B cell (primary cell): ENCODE results near the gene BCDIN3D. TPM values are rescaled to one million over a fixed set of nuclear protein-coding genes. Genes with fewer than 3 reads are reported as not detected.

ENCODE experiments used
- ATAC-seq: fragments of 200-7000 bp; cut with Tn5 transposase; one replicate; pipeline ENCODE4 v1.10.0; 2021; ENCODE audit warnings: low read depth, mild to moderate bottlenecking, moderate number of reproducible peaks, moderate library complexity
- CTCF ChIA-PET: fragments of 350-600 bp; sonication (Branson Sonifier 250); formaldehyde crosslinking; loops from one replicate; lab custom pipeline; 2021; ENCODE audit warnings: antibody characterized with exemption, inconsistent platforms; lab: Charles Lee
- POLR2A ChIA-PET: fragments of 350-600 bp; sonication (Branson Sonifier 250); formaldehyde crosslinking; loops from one replicate; lab custom pipeline; 2021; ENCODE audit warnings: antibody characterized with exemption; lab: Charles Lee
- DNase-seq: peaks from one replicate; pipeline ENCODE4 v3.0.0; 2013
- H2AFZ ChIP-seq: 2 replicates; pipeline ENCODE4 v1.6.1; 2012; ENCODE audit warnings: mild to moderate bottlenecking, low read depth, low read length; ENCODE audit not compliant: insufficient read depth, poor library complexity, severe bottlenecking
- H3K27ac ChIP-seq, 2 donors: 1 replicate in 1 of 2; 2 replicates in 1 of 2; pipeline ENCODE4 v1.5.1; 2012 to 2013; ENCODE audit warnings: low read length in 2 of 2, mild to moderate bottlenecking in 2 of 2, moderate library complexity in 1 of 2
- H3K27me3 ChIP-seq, 4 experiments: fragments of 200-600 bp in 1 of 4; sonication (generic) in 1 of 4; replicated peaks in 1 of 4; 1 replicate in 2 of 4; 2 replicates in 2 of 4; pipeline versions ENCODE4 v1.6.1 to v1.7.0; 2013 to 2016; ENCODE audit warnings: low read length in 3 of 4, mild to moderate bottlenecking in 2 of 4, mixed read lengths in 1 of 4, moderate library complexity in 1 of 4; ENCODE audit not compliant: insufficient read depth in 4 of 4, control insufficient read depth in 3 of 4; ENCODE audit errors: control extremely low read depth in 1 of 4
- H3K36me3 ChIP-seq, 2 experiments: replicated peaks in 1 of 2; 1 replicate in 1 of 2; 2 replicates in 1 of 2; pipeline versions ENCODE4 v1.6.1 to v1.7.1; 2013; ENCODE audit warnings: low read length in 1 of 2; ENCODE audit not compliant: insufficient read depth in 2 of 2, control insufficient read depth in 1 of 2; ENCODE audit errors: control extremely low read depth in 1 of 2, extremely low read depth in 1 of 2
- H3K4me1 ChIP-seq, 2 donors: fragments of 200-600 bp in 1 of 2; sonication (generic) in 1 of 2; 1 replicate in 1 of 2; 2 replicates in 1 of 2; pipeline versions ENCODE4 v1.5.1 to v1.6.1; 2013 to 2017; ENCODE audit warnings: low read length in 2 of 2; ENCODE audit not compliant: control insufficient read depth in 2 of 2, insufficient read depth in 2 of 2
- H3K4me2 ChIP-seq: replicated peaks from 2 replicates; pipeline ENCODE3; 2012; ENCODE audit warnings: mild to moderate bottlenecking, low read depth, low read length; ENCODE audit not compliant: poor library complexity, severe bottlenecking
- H3K4me3 ChIP-seq, 5 experiments: fragments of 200-600 bp in 1 of 5; sonication (generic) in 1 of 5; 1 replicate in 3 of 5; 2 replicates in 2 of 5; pipeline versions ENCODE4 v1.5.1 to v1.7.0; 2011 to 2016; ENCODE audit warnings: low read length in 4 of 5, mild to moderate bottlenecking in 4 of 5, low read depth in 2 of 5, control low read depth in 1 of 5, moderate library complexity in 1 of 5; ENCODE audit not compliant: insufficient read depth in 1 of 5; ENCODE audit errors: control extremely low read depth in 1 of 5, extremely low read depth in 1 of 5
- H3K79me2 ChIP-seq: fragments of 200-600 bp; sonication (generic); one replicate; pipeline ENCODE4 v1.6.0; 2016; ENCODE audit warnings: low read length; ENCODE audit not compliant: control insufficient read depth, insufficient read depth
- H3K9ac ChIP-seq: fragments of 200-600 bp; sonication (generic); 2 replicates; pipeline ENCODE4 v1.6.1; 2017; ENCODE audit warnings: mild to moderate bottlenecking, low read length, moderate library complexity
- H3K9me3 ChIP-seq, 3 donors: one replicate each; pipeline versions ENCODE4 v1.6.1 to v1.7.1; 2013; ENCODE audit warnings: low read length in 2 of 3; ENCODE audit not compliant: control insufficient read depth in 2 of 3, insufficient read depth in 1 of 3; ENCODE audit errors: control extremely low read depth in 1 of 3
- H4K20me1 ChIP-seq: 2 replicates; pipeline ENCODE4 v1.6.0; 2012; ENCODE audit warnings: mild to moderate bottlenecking, low read length; ENCODE audit not compliant: insufficient read depth, control insufficient read depth, poor library complexity, severe bottlenecking
- H3K27ac Mint-ChIP-seq: one replicate; pipeline ENCODE4 v1.8.0; 2021; ENCODE audit warnings: mixed read lengths
- H3K27me3 Mint-ChIP-seq: one replicate; pipeline ENCODE4 v1.8.0; 2021; ENCODE audit warnings: mixed read lengths
- H3K4me1 Mint-ChIP-seq: one replicate; pipeline ENCODE4 v1.8.0; 2021; ENCODE audit warnings: mixed read lengths
- H3K4me3 Mint-ChIP-seq: one replicate; pipeline ENCODE4 v1.8.0; 2021; ENCODE audit warnings: mixed read lengths
- H3K9me3 Mint-ChIP-seq: one replicate; pipeline ENCODE4 v1.8.0; 2022; ENCODE audit warnings: mixed read lengths; ENCODE audit not compliant: insufficient read depth
- CTCF ChIP-seq: fragments of 200-600 bp; IDR thresholded peaks from one replicate; pipeline ENCODE4 v1.8.0; 2022; ENCODE audit warnings: antibody characterized with exemption, mild to moderate bottlenecking
- EZH2 ChIP-seq: IDR thresholded peaks from 2 replicates; pipeline ENCODE4 v1.6.1; 2012; ENCODE audit warnings: borderline replicate concordance, low read depth, mild to moderate bottlenecking, moderate library complexity, low read length; ENCODE audit not compliant: insufficient read depth, poor library complexity, severe bottlenecking
- WGBS: methylation state at CpG from one replicate; pipeline ENCODE4 v1.1.5; 2013; ENCODE audit warnings: missing lambda C conversion rate; ENCODE audit not compliant: insufficient coverage; 5-methylcytosine and 5-hydroxymethylcytosine counted together
- intact Hi-C: fragments of 100-400 bp; cut with micrococcal nuclease; formaldehyde crosslinking; loops from one replicate; pipeline ENCODE4 v1.10.0; 2022
- polyA plus RNA-seq: library from polyadenylated mRNA; depleted of rRNA; stranded (reverse); fragments of >200 nt; gene quantifications from 2 replicates; pipeline ENCODE4 v1.2.3, GENCODE V29; 2012
- total RNA-seq, 2 donors: library from RNA; stranded (reverse); fragments of 120-200 nt in 1 of 2; gene quantifications; 1 replicate in 1 of 2; 2 replicates in 1 of 2; pipeline versions ENCODE4 v1.2.3 to v1.2.4, GENCODE V29; 2013 to 2022

BCDIN3D gene
- total and polyA plus RNA-seq, 2 donors (not counting 1 experiment from before 2014, with no cell fraction given) = 2.0 to 17.4 TPM

- Mint-ChIP-seq H3K4me1 (peaks cover 29% of the 10 kb centered on the region), H3K9me3 (no peaks in the 10 kb centered on the region), H3K27ac (peak overlapping the region; percentile 23), H3K27me3 (peaks cover 7% of the 10 kb centered on the region), H3K4me3 (peak overlapping the region; percentile 40)
- peaks cover 0 to 4% (median 2%) of the 10 kb centered on the region in 4 experiments for H3K27me3 ChIP-seq
- no peak for DNase-seq
- peak overlapping the region; percentile 96 for H2AFZ ChIP-seq
- ATAC-seq = no peak
- H3K9me3 ChIP-seq = no peaks in the 10 kb centered on the region
- no peak overlapping the region for H3K27ac ChIP-seq
- intact Hi-C loops = loop anchor here (1.0 to 10.0 kb wide), 8 partner anchors 16 to 499 kb away; partner anchors contain the start of genes CERS5, DNAJC22, NCKAP5L and PRPF40B
- no peaks in the 10 kb centered on the region for H4K20me1 ChIP-seq
- H3K9ac ChIP-seq = no peak overlapping the region
- TF ChIP-seq CTCF (no peak), EZH2 (no peak)
- H3K36me3 ChIP-seq = no peaks in the 10 kb centered on the region
- no peak overlapping the region for H3K4me3 ChIP-seq
- H3K79me2 ChIP-seq = peaks cover 3% of the 10 kb centered on the region
- H3K4me2 ChIP-seq = peak overlapping the region; percentile 89
- H3K4me1 ChIP-seq = peaks cover 12 to 28% of the 10 kb centered on the region in 2 donors
- WGBS = 64% methylated on average over 2 of the region's 4 CpGs
- ChIA-PET POLR2A (no interaction called here), CTCF (interaction anchor here (1.3 to 1.8 kb wide), 3 partner anchors 23 to 103 kb away, joined by 6 to 7 read pairs (median 7); partner anchors contain the start of gene TMBIM6)
Measured at GRCh38 chr12:49843876-49844437, 1.1 kb upstream of the BCDIN3D start.

- CTCF ChIA-PET = interaction anchor here (1.0 to 1.8 kb wide), 6 partner anchors 15 to 455 kb away, joined by 3 to 7 read pairs (median 6); partner anchors contain the start of genes NCKAP5L and TMBIM6
- 91% methylated on average over 5 of the region's 7 CpGs for WGBS
- Histone ChIP-seq H3K4me1 (peaks cover 12 to 28% of the 10 kb centered on the region in 2 donors), H3K4me2 (peak overlapping the region; percentile 89), H3K27ac (peak overlapping the region; percentile 78 to 80), H3K79me2 (peaks cover 3% of the 10 kb centered on the region), H4K20me1 (no peaks in the 10 kb centered on the region), H3K36me3 (peaks cover 0 to 2% of the 10 kb centered on the region in 2 experiments), H3K4me3 (peak overlapping the region; percentile 70 to 99 (median 97)), H3K27me3 (peaks cover 0 to 4% (median 0%) of the 10 kb centered on the region in 4 experiments), H3K9ac (peak overlapping the region; percentile 93), H3K9me3 (no peaks in the 10 kb centered on the region), H2AFZ (peak overlapping the region; percentile 96)
- Mint-ChIP-seq H3K9me3 (no peaks in the 10 kb centered on the region), H3K27me3 (peaks cover 3% of the 10 kb centered on the region), H3K27ac (peak overlapping the region; percentile 96), H3K4me1 (peaks cover 29% of the 10 kb centered on the region), H3K4me3 (peak overlapping the region; percentile 94)
- DNase-seq (no peak), ATAC-seq (no peak)
- intact Hi-C loops = loop anchor here (1.0 to 10.0 kb wide), 8 partner anchors 15 to 499 kb away; partner anchors contain the start of genes CERS5, DNAJC22, NCKAP5L and PRPF40B
- POLR2A ChIA-PET = interaction anchor here (0.7 to 1.9 kb wide), 3 partner anchors 9 to 102 kb away, joined by 7 to 16 read pairs (median 11); partner anchors contain the start of genes NCKAP5L and TMBIM6
- no peak for TF ChIP-seq CTCF
- TF ChIP-seq EZH2 = no peak
Measured at GRCh38 chr12:49843411-49843810, 505 bp upstream of the BCDIN3D start.
